ENCODE data around the gene AFAP1.

DNA sequence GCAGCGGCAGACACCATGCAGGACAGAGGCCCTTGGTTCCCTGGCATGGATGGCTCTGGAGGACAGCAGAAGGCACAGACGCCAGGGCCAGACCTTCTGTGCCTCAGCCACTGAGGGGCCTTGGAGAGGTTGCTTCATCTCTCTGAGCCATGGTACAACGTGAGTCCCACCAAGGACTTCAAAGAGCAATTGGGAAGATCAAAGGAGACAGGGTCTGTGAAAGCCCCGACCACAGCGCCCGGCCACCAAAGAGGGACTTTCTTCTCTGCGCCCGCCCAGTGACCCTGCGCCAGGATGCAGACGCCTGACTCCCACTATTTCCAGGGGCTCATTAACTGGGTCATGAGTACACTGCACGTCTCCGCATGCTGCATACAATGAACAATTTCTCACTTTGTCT lies 174.0 kb downstream of the AFAP1 start:
- TF ChIP-seq, protein P1, sequence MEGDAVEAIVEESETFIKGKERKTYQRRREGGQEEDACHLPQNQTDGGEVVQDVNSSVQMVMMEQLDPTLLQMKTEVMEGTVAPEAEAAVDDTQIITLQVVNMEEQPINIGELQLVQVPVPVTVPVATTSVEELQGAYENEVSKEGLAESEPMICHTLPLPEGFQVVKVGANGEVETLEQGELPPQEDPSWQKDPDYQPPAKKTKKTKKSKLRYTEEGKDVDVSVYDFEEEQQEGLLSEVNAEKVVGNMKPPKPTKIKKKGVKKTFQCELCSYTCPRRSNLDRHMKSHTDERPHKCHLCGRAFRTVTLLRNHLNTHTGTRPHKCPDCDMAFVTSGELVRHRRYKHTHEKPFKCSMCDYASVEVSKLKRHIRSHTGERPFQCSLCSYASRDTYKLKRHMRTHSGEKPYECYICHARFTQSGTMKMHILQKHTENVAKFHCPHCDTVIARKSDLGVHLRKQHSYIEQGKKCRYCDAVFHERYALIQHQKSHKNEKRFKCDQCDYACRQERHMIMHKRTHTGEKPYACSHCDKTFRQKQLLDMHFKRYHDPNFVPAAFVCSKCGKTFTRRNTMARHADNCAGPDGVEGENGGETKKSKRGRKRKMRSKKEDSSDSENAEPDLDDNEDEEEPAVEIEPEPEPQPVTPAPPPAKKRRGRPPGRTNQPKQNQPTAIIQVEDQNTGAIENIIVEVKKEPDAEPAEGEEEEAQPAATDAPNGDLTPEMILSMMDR (IDR thresholded peaks at IDR 0.05), result no peak
- no peak for TF ChIP-seq POLR2A (IDR thresholded peaks at IDR 0.05)
